Peyer's patch (tissue), 4 donors: ENCODE measurements around the gene RNU6-1. TPM values are rescaled to one million over a fixed set of nuclear protein-coding genes. Genes with fewer than 3 reads are reported as not detected.
A peak's percentile ranks its signal among the peaks of the same experiment; 100 is the strongest.

Source experiments
- DNase-seq, 3 donors: peaks; one replicate each; pipeline ENCODE4 v3.0.0-alpha.2; 2017 to 2019
- H3K27ac ChIP-seq, 4 donors: fragments of 200-600 bp; sonication (generic); one replicate each; pipeline ENCODE4 v1.5.1; 2016 to 2019
- H3K27me3 ChIP-seq, 2 donors: fragments of 200-600 bp; sonication (generic); one replicate each; pipeline ENCODE4 v1.5.1; 2019
- H3K36me3 ChIP-seq, 3 donors: fragments of 200-600 bp; sonication (generic); one replicate each; pipeline ENCODE4 v1.5.1; 2016 to 2019
- H3K4me1 ChIP-seq, 4 donors: fragments of 200-600 bp; sonication (generic); one replicate each; pipeline ENCODE4 v1.5.1; 2016 to 2019
- H3K4me3 ChIP-seq, 4 donors: fragments of 200-600 bp; sonication (generic); 1 replicate in 3 of 4; 2 replicates in 1 of 4; pipeline ENCODE4 v1.5.1; 2016 to 2019; ENCODE audit warnings: mild to moderate bottlenecking in 1 of 4
- H3K9me3 ChIP-seq, 4 donors: fragments of 200-600 bp; sonication (generic); one replicate each; pipeline ENCODE4 v1.5.1; 2016 to 2019; ENCODE audit warnings: mild to moderate bottlenecking in 1 of 4
- CTCF ChIP-seq, 6 experiments: fragments of 450-650 bp in 4 of 6; fragments of 200-600 bp in 2 of 6; sonication (generic) in 1 of 6; IDR thresholded peaks; one replicate each; pipeline ENCODE4 v1.5.1; 2017 to 2019; ENCODE audit warnings: antibody characterized with exemption in 6 of 6, mild to moderate bottlenecking in 3 of 6, moderate library complexity in 1 of 6
- POLR2A ChIP-seq, 2 donors: fragments of 450-650 bp; IDR thresholded peaks; one replicate each; pipeline ENCODE4 v1.5.1; 2017; ENCODE audit warnings: antibody characterized with exemption in 2 of 2, mild to moderate bottlenecking in 2 of 2, moderate library complexity in 2 of 2
- total RNA-seq, 4 donors: library from RNA; depleted of rRNA; stranded (reverse); fragments of >200 nt; gene quantifications; one replicate each; pipeline ENCODE4 v1.1.0, GENCODE V29; 2016

RNU6-1 gene
- total RNA-seq, result not detected

GRCh38 chr15:67839929-67840748 is at the start of gene RNU6-1:
Gene RNU6-1, minus strand, starts transcription at chr15:67840045.
- Histone ChIP-seq H3K27ac (peak within 1 kb of the TSS; percentile 93 to 99 (median 96)), H3K4me3 (peak within 1 kb of the TSS; percentile 69 to 95 (median 86)), H3K4me1 (peaks cover 0 to 29% (median 12%) of the 10 kb centered on the region in 4 donors), H3K36me3 (no peaks in the 10 kb centered on the region), H3K27me3 (peaks cover 0 to 9% of the 10 kb centered on the region in 2 donors), H3K9me3 (no peaks in the 10 kb centered on the region)
- peak; percentile 61 to 73 for TF ChIP-seq POLR2A (IDR thresholded peaks at IDR 0.05)
- peak in 1 of 6 experiments; percentile 5 for TF ChIP-seq CTCF (IDR thresholded peaks at IDR 0.05)
- peak; percentile 92 to 98 (median 96) for DNase-seq

GRCh38 chr15:67887776-67888175 is 47.9 kb upstream of the RNU6-1 start:
- Histone ChIP-seq H3K36me3 (no peaks in the 10 kb centered on the region), H3K4me1 (peaks cover 0 to 36% (median 0%) of the 10 kb centered on the region in 4 donors), H3K27me3 (no peaks in the 10 kb centered on the region), H3K27ac (no peak overlapping the region), H3K4me3 (no peak overlapping the region), H3K9me3 (no peaks in the 10 kb centered on the region)
- DNase-seq, result no peak
- TF ChIP-seq POLR2A (IDR thresholded peaks at IDR 0.05) (no peak), CTCF (IDR thresholded peaks at IDR 0.05) (no peak)

GRCh38 chr15:67885861-67886260 is 46.0 kb upstream of the RNU6-1 start:
- no peak for TF ChIP-seq POLR2A (IDR thresholded peaks at IDR 0.05)
- TF ChIP-seq CTCF (IDR thresholded peaks at IDR 0.05), result no peak
- Histone ChIP-seq H3K36me3 (no peaks in the 10 kb centered on the region), H3K27ac (peak overlapping the region in 1 of 4 donors; percentile 44), H3K9me3 (no peaks in the 10 kb centered on the region), H3K27me3 (no peaks in the 10 kb centered on the region), H3K4me3 (no peak overlapping the region), H3K4me1 (peaks cover 0 to 23% (median 0%) of the 10 kb centered on the region in 4 donors)
- DNase-seq, result no peak

DNA sequence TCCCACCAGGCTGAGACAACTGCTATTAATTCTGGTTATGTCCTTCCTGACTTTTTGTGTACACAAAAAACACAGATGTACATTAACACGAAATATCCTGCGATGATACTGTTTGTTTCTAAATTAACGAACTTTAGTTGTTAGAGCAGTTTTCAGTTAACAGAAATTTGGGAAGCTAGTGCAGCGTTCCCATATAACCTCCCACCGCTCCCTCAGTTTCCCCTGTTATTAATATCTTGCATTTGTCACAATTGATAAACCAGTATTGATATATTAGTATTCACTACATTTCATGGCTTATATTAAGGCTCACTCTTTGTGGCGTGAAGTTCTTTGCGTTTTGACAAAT is 45.3 kb upstream of the RNU6-1 start:
- Histone ChIP-seq H3K27ac (peak overlapping the region; percentile 55 to 95 (median 80)), H3K27me3 (no peaks in the 10 kb centered on the region), H3K9me3 (no peaks in the 10 kb centered on the region), H3K36me3 (no peaks in the 10 kb centered on the region), H3K4me1 (peaks cover 0 to 23% (median 0%) of the 10 kb centered on the region in 4 donors), H3K4me3 (peak overlapping the region; percentile 31 to 60 (median 50))
- TF ChIP-seq POLR2A (IDR thresholded peaks at IDR 0.05), result no peak
- no peak for TF ChIP-seq CTCF (IDR thresholded peaks at IDR 0.05)
- DNase-seq, result no peak

- Histone ChIP-seq H3K9me3 (no peaks in the 10 kb centered on the region), H3K27me3 (no peaks in the 10 kb centered on the region), H3K4me1 (peaks cover 0 to 23% (median 0%) of the 10 kb centered on the region in 4 donors), H3K27ac (peak overlapping the region; percentile 55 to 95 (median 80)), H3K36me3 (no peaks in the 10 kb centered on the region), H3K4me3 (peak overlapping the region; percentile 31 to 60 (median 50))
- TF ChIP-seq POLR2A (IDR thresholded peaks at IDR 0.05) (peak; percentile 38 to 78), CTCF (IDR thresholded peaks at IDR 0.05) (no peak)
- peak; percentile 29 to 96 (median 90) for DNase-seq
Observed at GRCh38 chr15:67884514-67885174, 44.8 kb upstream of the RNU6-1 start.
